Spleen (tissue), 7 donors: Measurements from ENCODE around the gene ATF6B.

ENCODE experiments used
- CTCF ChIP-seq, 11 experiments: fragments of 200-600 bp in 7 of 11; fragments of 450-650 bp in 4 of 11; sonication (generic) in 4 of 11; IDR thresholded peaks in 8 of 11; conservative IDR thresholded peaks in 3 of 11; 1 replicate in 7 of 11; 2 replicates in 4 of 11; pipeline versions ENCODE4 v1.4.0 to v1.8.0; 2016 to 2021; ENCODE audit warnings: antibody characterized with exemption in 11 of 11, inconsistent platforms in 4 of 11, mild to moderate bottlenecking in 1 of 11
- POLR2A ChIP-seq, 3 donors: fragments of 450-650 bp; IDR thresholded peaks; one replicate each; pipeline ENCODE4 v1.5.1; 2017; ENCODE audit warnings: antibody characterized with exemption in 3 of 3, mild to moderate bottlenecking in 1 of 3
- POLR2AphosphoS5 ChIP-seq, 3 donors: sonication (generic); formaldehyde crosslinking; IDR thresholded peaks; one replicate each; pipeline ENCODE4 v1.5.1; 2017; ENCODE audit warnings: antibody characterized with exemption in 3 of 3
- donor health status: DM: no; HTN: no; CAD: no; lungs with moderate emphysema.
- donor health status: DM: no; HTN: no; CAD: no.
- donor health status: DM: no; HTN: no; CAD: no.

- no peak for TF ChIP-seq CTCF (IDR thresholded peaks at IDR 0.05 in 8 of 11, conservative IDR thresholded peaks at IDR 0.05 in 3 of 11)
- no peak for TF ChIP-seq POLR2AphosphoS5 (IDR thresholded peaks at IDR 0.05)
- TF ChIP-seq POLR2A (IDR thresholded peaks at IDR 0.05), result no peak
These were observed 20.6 kb downstream of the ATF6B start for GRCh38 chr6:32107406-32107805.
